ENCODE data around the gene KDM4B. TPM values are rescaled to one million over a fixed set of nuclear protein-coding genes. Genes with fewer than 3 reads are reported as not detected.

KDM4B gene
- total and polyA plus RNA-seq, 10 of the 15 experiments (the other 5 are each of a cell fraction or from before 2014, with no cell fraction given) = 0.47 to 49.6 (median 16.2) TPM

DNA sequence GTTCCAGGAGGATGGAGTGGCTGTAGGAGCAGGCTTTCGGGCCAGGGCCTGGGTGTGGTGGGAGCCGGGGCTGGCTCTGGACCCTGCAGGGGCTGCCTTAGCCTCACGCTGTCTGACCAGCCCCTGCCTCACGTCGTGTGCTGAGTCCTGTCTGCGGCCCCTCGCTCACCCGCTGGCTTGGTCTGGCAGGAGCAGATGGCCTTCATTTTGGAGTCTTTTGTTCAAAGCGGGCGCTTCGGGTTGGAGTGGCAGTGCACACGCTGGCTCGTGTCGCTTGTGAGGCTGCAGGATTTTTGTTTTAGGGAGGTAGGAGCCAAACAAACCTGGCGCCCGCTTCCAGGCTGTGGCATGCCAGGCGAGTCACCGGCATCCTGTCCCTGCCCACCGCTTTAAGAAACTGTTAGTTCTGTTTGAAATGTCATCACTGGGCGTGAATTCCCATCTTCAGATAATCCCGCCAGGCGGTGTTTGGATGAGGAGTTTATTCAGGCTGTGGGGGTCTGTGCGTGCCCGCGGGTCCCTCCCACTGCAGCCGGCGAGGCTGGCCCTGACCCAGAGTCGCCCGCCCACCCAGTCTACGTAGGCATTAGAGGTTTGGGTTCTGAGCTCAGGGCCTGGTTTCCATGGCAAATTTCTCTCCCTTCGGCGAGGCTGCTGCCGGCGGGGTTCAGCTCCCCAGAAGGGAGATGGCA, 89.8 kb downstream of the KDM4B start:
- intact Hi-C loops (cut with micrococcal nuclease; ENCODE audit: unreplicated experiment) = no loop called here
- Histone ChIP-seq H3K36me3 (ENCODE audit: control insufficient read depth in 2 of 2, insufficient read depth in 2 of 2, low read length in 1 of 2) (peaks cover 3 to 16% of the 10 kb centered on the region in 2 experiments; a peak in 3 of 4 replicates), H3K27me3 (replicated peaks in 1 of 2; ENCODE audit: control insufficient read depth in 2 of 2, insufficient read depth in 2 of 2, low read length in 1 of 2) (no peaks in the 10 kb centered on the region), H3K9me3 (replicated peaks; ENCODE audit: control insufficient read depth, insufficient read depth, low read length) (no peaks in the 10 kb centered on the region; the same call in 2 of the 3 replicates), H3K4me2 (ENCODE audit: control insufficient read depth, insufficient read depth) (no peak overlapping the region), H3K4me3 (no peak overlapping the region), H2AFZ (ENCODE audit: control insufficient read depth, low read depth, low read length) (no peak overlapping the region), H4K20me1 (ENCODE audit: control insufficient read depth, insufficient read depth) (no peaks in the 10 kb centered on the region), H3K9ac (ENCODE audit: control insufficient read depth, insufficient read depth, low read length) (no peak overlapping the region), H3K4me1 (ENCODE audit: control insufficient read depth, insufficient read depth, low read length) (no peaks in the 10 kb centered on the region), H3K79me2 (ENCODE audit: control insufficient read depth, insufficient read depth, low read length) (no peaks in the 10 kb centered on the region), H3K27ac (ENCODE audit: control insufficient read depth, insufficient read depth) (no peak overlapping the region)
- no peak for DNase-seq (ENCODE audit: low read depth, low spot score)
- ChIA-PET POLR2A (no interaction called here), CTCF (no interaction called here), SMC1A (ENCODE audit: uncharacterized antibody, unreplicated experiment) (no interaction called here), RAD21 (ENCODE audit: unreplicated experiment) (no interaction called here)
- FAIRE-seq = no peak
- no peak for ATAC-seq
- no TSS peak for BruUV-seq (replicated peaks)
- WGBS (ENCODE audit: insufficient coverage, insufficient replicate concordance, low lambda C conversion rate, missing lambda C conversion rate) = 97% methylated on average over 34 of the region's 34 CpGs
- TF ChIP-seq NFIC (IDR thresholded peaks at IDR 0.05; ENCODE audit: low read depth, low read length) (no peak), ZNF274 (IDR thresholded peaks at IDR 0.05; ENCODE audit: insufficient read depth, insufficient read length) (no peak), MTA3 (IDR thresholded peaks at IDR 0.05; ENCODE audit: borderline replicate concordance, low read length) (no peak), ZNF207 (IDR thresholded peaks at IDR 0.05; ENCODE audit: borderline replicate concordance) (no peak), EZH2 (IDR thresholded peaks at IDR 0.05; ENCODE audit: borderline replicate concordance, control insufficient read depth, low read depth, low read length) (no peak), WRNIP1 (IDR thresholded peaks at IDR 0.05; ENCODE audit: borderline replicate concordance, low read depth, low read length) (no peak), HDAC2 (IDR thresholded peaks at IDR 0.05) (no peak), FOXK2 (IDR thresholded peaks at IDR 0.05) (no peak), IRF4 (IDR thresholded peaks at IDR 0.05; ENCODE audit: low read depth, low read length) (no peak), MEF2A (IDR thresholded peaks at IDR 0.05; ENCODE audit: insufficient read depth, low read depth, low read length) (no peak), BMI1 (IDR thresholded peaks at IDR 0.05; ENCODE audit: borderline replicate concordance) (no peak), MXI1 (IDR thresholded peaks at IDR 0.05; ENCODE audit: low read depth, low read length) (no peak), POLR2A (IDR thresholded peaks at IDR 0.05; ENCODE audit: low read depth, low read length) (no peak), ESRRA (IDR thresholded peaks at IDR 0.05; ENCODE audit: low read length) (no peak), SP1 (IDR thresholded peaks at IDR 0.05; ENCODE audit: low read depth, low read length) (no peak)
- TF ChIP-seq, protein P1, sequence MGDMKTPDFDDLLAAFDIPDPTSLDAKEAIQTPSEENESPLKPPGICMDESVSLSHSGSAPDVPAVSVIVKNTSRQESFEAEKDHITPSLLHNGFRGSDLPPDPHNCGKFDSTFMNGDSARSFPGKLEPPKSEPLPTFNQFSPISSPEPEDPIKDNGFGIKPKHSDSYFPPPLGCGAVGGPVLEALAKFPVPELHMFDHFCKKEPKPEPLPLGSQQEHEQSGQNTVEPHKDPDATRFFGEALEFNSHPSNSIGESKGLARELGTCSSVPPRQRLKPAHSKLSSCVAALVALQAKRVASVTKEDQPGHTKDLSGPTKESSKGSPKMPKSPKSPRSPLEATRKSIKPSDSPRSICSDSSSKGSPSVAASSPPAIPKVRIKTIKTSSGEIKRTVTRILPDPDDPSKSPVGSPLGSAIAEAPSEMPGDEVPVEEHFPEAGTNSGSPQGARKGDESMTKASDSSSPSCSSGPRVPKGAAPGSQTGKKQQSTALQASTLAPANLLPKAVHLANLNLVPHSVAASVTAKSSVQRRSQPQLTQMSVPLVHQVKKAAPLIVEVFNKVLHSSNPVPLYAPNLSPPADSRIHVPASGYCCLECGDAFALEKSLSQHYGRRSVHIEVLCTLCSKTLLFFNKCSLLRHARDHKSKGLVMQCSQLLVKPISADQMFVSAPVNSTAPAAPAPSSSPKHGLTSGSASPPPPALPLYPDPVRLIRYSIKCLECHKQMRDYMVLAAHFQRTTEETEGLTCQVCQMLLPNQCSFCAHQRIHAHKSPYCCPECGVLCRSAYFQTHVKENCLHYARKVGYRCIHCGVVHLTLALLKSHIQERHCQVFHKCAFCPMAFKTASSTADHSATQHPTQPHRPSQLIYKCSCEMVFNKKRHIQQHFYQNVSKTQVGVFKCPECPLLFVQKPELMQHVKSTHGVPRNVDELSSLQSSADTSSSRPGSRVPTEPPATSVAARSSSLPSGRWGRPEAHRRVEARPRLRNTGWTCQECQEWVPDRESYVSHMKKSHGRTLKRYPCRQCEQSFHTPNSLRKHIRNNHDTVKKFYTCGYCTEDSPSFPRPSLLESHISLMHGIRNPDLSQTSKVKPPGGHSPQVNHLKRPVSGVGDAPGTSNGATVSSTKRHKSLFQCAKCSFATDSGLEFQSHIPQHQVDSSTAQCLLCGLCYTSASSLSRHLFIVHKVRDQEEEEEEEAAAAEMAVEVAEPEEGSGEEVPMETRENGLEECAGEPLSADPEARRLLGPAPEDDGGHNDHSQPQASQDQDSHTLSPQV (IDR thresholded peaks at IDR 0.05) = no peak
- TF ChIP-seq, protein P2, sequence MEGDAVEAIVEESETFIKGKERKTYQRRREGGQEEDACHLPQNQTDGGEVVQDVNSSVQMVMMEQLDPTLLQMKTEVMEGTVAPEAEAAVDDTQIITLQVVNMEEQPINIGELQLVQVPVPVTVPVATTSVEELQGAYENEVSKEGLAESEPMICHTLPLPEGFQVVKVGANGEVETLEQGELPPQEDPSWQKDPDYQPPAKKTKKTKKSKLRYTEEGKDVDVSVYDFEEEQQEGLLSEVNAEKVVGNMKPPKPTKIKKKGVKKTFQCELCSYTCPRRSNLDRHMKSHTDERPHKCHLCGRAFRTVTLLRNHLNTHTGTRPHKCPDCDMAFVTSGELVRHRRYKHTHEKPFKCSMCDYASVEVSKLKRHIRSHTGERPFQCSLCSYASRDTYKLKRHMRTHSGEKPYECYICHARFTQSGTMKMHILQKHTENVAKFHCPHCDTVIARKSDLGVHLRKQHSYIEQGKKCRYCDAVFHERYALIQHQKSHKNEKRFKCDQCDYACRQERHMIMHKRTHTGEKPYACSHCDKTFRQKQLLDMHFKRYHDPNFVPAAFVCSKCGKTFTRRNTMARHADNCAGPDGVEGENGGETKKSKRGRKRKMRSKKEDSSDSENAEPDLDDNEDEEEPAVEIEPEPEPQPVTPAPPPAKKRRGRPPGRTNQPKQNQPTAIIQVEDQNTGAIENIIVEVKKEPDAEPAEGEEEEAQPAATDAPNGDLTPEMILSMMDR (IDR thresholded peaks at IDR 0.05 in 2 of 3, conservative IDR thresholded peaks at IDR 0.05 in 1 of 3; ENCODE audit: control insufficient read depth in 2 of 3, extremely low read depth in 1 of 3, insufficient read depth in 1 of 3, low read depth in 3 of 3, low read length in 3 of 3) = no peak
- in situ Hi-C loops (cut with MboI) = loop anchor here (5.0 kb wide), 1 partner anchor 519 kb away; no protein-coding TSS in a partner anchor

Data from GM12878 (cell line).